GM23248 (cell line): ENCODE results near the gene HNRNPA0. TPM values are rescaled to one million over a fixed set of nuclear protein-coding genes. Genes with fewer than 3 reads are reported as not detected.

Experiments
- DNase-seq: peaks from one replicate; pipeline ENCODE4 v3.0.0-alpha.2; 2015
- H2AFZ ChIP-seq: fragments of 200-600 bp; sonication (generic); 2 replicates; pipeline ENCODE4 v1.6.1; 2016; ENCODE audit warnings: antibody characterized with exemption
- H3F3A ChIP-seq: fragments of 200-600 bp; sonication (generic); 2 replicates; pipeline ENCODE4 v1.6.1; 2016; ENCODE audit warnings: mild to moderate bottlenecking, antibody characterized with exemption, mixed run types; ENCODE audit not compliant: insufficient read depth
- H3K27ac ChIP-seq: fragments of 200-600 bp; sonication (generic); 2 replicates; pipeline ENCODE4 v1.5.1; 2016; ENCODE audit warnings: mild to moderate bottlenecking
- H3K27me3 ChIP-seq: fragments of 200-600 bp; sonication (generic); replicated peaks from 2 replicates; pipeline ENCODE4 v1.6.1; 2016; ENCODE audit warnings: mild to moderate bottlenecking; ENCODE audit not compliant: insufficient read depth
- H3K36me3 ChIP-seq: fragments of 200-600 bp; sonication (generic); 2 replicates; pipeline ENCODE4 v1.6.1; 2016; ENCODE audit warnings: low read depth, mild to moderate bottlenecking
- H3K4me1 ChIP-seq: fragments of 200-600 bp; sonication (generic); 2 replicates; pipeline ENCODE4 v1.6.1; 2016; ENCODE audit warnings: mild to moderate bottlenecking; ENCODE audit not compliant: insufficient read depth
- H3K4me2 ChIP-seq: fragments of 200-600 bp; sonication (generic); one replicate; pipeline ENCODE4 v1.6.1; 2016; ENCODE audit warnings: mild to moderate bottlenecking; ENCODE audit not compliant: unreplicated experiment
- H3K4me3 ChIP-seq: fragments of 200-600 bp; sonication (generic); 2 replicates; pipeline ENCODE4 v1.5.1; 2016; ENCODE audit warnings: mild to moderate bottlenecking
- H3K79me2 ChIP-seq: fragments of 200-600 bp; sonication (generic); 2 replicates; pipeline ENCODE4 v1.6.1; 2016; ENCODE audit warnings: mild to moderate bottlenecking; ENCODE audit not compliant: insufficient read depth
- H3K9ac ChIP-seq: fragments of 200-600 bp; sonication (generic); 2 replicates; pipeline ENCODE4 v1.6.1; 2016; ENCODE audit warnings: mild to moderate bottlenecking
- H3K9me2 ChIP-seq: fragments of 200-600 bp; sonication (generic); 2 replicates; pipeline ENCODE4 v1.6.1; 2016; ENCODE audit warnings: mixed run types, mild to moderate bottlenecking, moderate library complexity; ENCODE audit not compliant: insufficient read depth
- H3K9me3 ChIP-seq: fragments of 200-600 bp; sonication (generic); one replicate; pipeline ENCODE4 v1.6.1; 2017; ENCODE audit warnings: low read depth
- H4K20me1 ChIP-seq: fragments of 200-600 bp; sonication (generic); 2 replicates; pipeline ENCODE4 v1.6.0; 2016; ENCODE audit not compliant: insufficient read depth
- EZH2 ChIP-seq: fragments of 200-600 bp; sonication (generic); IDR thresholded peaks from 2 replicates; pipeline ENCODE4 v1.6.1; 2018; ENCODE audit warnings: antibody characterized with exemption, mild to moderate bottlenecking; ENCODE audit not compliant: insufficient read depth, poor library complexity, severe bottlenecking
- EZH2phosphoT487 ChIP-seq: fragments of 200-600 bp; sonication (generic); IDR thresholded peaks from 2 replicates; pipeline ENCODE4 v1.6.1; 2018; ENCODE audit warnings: antibody characterized with exemption, moderate library complexity, mild to moderate bottlenecking, low read depth; ENCODE audit not compliant: insufficient read depth
- WGBS, 2 experiments: methylation state at CpG; one replicate each; pipeline ENCODE4 v1.1.6; 2015 to 2017; ENCODE audit warnings: low lambda C conversion rate in 2 of 2, low coverage in 1 of 2; ENCODE audit errors: missing lambda C conversion rate in 2 of 2; 5-methylcytosine and 5-hydroxymethylcytosine counted together
- in situ Hi-C: fragments of 300-500 bp; cut with MboI; formaldehyde crosslinking; loops from 2 replicates; pipeline ENCODE4 v1.15.0; 2020
- polyA plus RNA-seq: library from polyadenylated mRNA; unstranded; fragments of >200 nt; fragmentation: Nextera tagmentation; extraction: Ambion mirVana; gene quantifications from 2 replicates; pipeline ENCODE4 v1.2.1, GENCODE V29; 2016
- total RNA-seq: library from RNA; depleted of rRNA; stranded (reverse); fragments of >200 nt; shearing (Covaris generic); gene quantifications from 2 replicates; pipeline ENCODE4 v1.2.3, GENCODE V29; 2014

The HNRNPA0 gene
- total and polyA plus RNA-seq, 2 experiments from 2014 or later = 5.2 to 12.2 TPM

GRCh38 chr5:137737349-137738131 is 16.6 kb downstream of the HNRNPA0 start:
- H4K20me1 ChIP-seq = no peaks in the 10 kb centered on the region
- WGBS, 2 experiments = 71 to 82% methylated on average over 5 of the region's 5 CpGs
- in situ Hi-C loops = loop anchor here (25.0 kb wide), 2 partner anchors 100 to 400 kb away; no protein-coding TSS in a partner anchor
- no peaks in the 10 kb centered on the region for H3K9me3 ChIP-seq
- peaks cover 15% of the 10 kb centered on the region for H3F3A ChIP-seq
- no peaks in the 10 kb centered on the region for H3K27me3 ChIP-seq
- H3K27ac ChIP-seq = no peak overlapping the region
- H3K4me2 ChIP-seq = no peak overlapping the region
- peaks cover 11% of the 10 kb centered on the region; the same call in 1 of the 2 replicates for H3K4me1 ChIP-seq
- no peak overlapping the region for H3K4me3 ChIP-seq
- no peaks in the 10 kb centered on the region for H3K36me3 ChIP-seq
- no peaks in the 10 kb centered on the region for H3K9me2 ChIP-seq
- TF ChIP-seq EZH2 = no peak
- TF ChIP-seq EZH2phosphoT487 = no peak
- H2AFZ ChIP-seq = 0 out of 2 replicates have a peak overlapping the region, but pooled peaks have one; percentile 13
- no peaks in the 10 kb centered on the region for H3K79me2 ChIP-seq
- DNase-seq = peak; percentile 54
- H3K9ac ChIP-seq = no peak overlapping the region

- H3K79me2 ChIP-seq = no peaks in the 10 kb centered on the region
- 89 to 90% methylated on average over 1 of the region's 1 CpG for WGBS, 2 experiments
- peaks cover 12% of the 10 kb centered on the region for H3K4me1 ChIP-seq
- no peaks in the 10 kb centered on the region for H3K36me3 ChIP-seq
- H3K27ac ChIP-seq = no peak overlapping the region
- in situ Hi-C loops = loop anchor here (25.0 kb wide), 2 partner anchors 99 to 399 kb away; no protein-coding TSS in a partner anchor
- H3K4me3 ChIP-seq = no peak overlapping the region
- peaks cover 16% of the 10 kb centered on the region for H3F3A ChIP-seq
- H3K9me2 ChIP-seq = no peaks in the 10 kb centered on the region
- TF ChIP-seq EZH2 (no peak), EZH2phosphoT487 (no peak)
- H2AFZ ChIP-seq = peak overlapping the region; percentile 96; the same call in 1 of the 2 replicates
- no peak overlapping the region for H3K9ac ChIP-seq
- DNase-seq = no peak
- no peaks in the 10 kb centered on the region for H4K20me1 ChIP-seq
- no peak overlapping the region for H3K4me2 ChIP-seq
- no peaks in the 10 kb centered on the region for H3K9me3 ChIP-seq
- no peaks in the 10 kb centered on the region for H3K27me3 ChIP-seq
These were observed 17.7 kb downstream of the HNRNPA0 start for GRCh38 chr5:137736496-137736895.

- H3K4me3 ChIP-seq = peak within 1 kb of the TSS; percentile 75
- WGBS, 2 experiments = 1 to 3% methylated on average over 11 to 12 of the region's 12 CpGs
These were observed 18.4 kb downstream of the HNRNPA0 start, which contains the start of gene KLHL3 for GRCh38 chr5:137735555-137736284. Gene KLHL3, minus strand, starts transcription at chr5:137736089. Its CDS starts 443 bp downstream, at chr5:137735646.

GRCh38 chr5:137734962-137735554 is 19.1 kb downstream of the HNRNPA0 start:
- H3K27me3 ChIP-seq = no peaks in the 10 kb centered on the region
- no peaks in the 10 kb centered on the region for H3K36me3 ChIP-seq
- peak overlapping the region; percentile 49 for H3K27ac ChIP-seq
- peaks cover 31% of the 10 kb centered on the region for H3F3A ChIP-seq
- peak overlapping the region; percentile 96 for H2AFZ ChIP-seq
- peak overlapping the region; percentile 60 for H3K9ac ChIP-seq
- H3K4me3 ChIP-seq = peak overlapping the region; percentile 75
- no peaks in the 10 kb centered on the region for H4K20me1 ChIP-seq
- H3K9me3 ChIP-seq = no peaks in the 10 kb centered on the region
- 7 to 10% methylated on average over 14 of the region's 14 CpGs for WGBS, 2 experiments
- peak; percentile 63 for DNase-seq
- H3K79me2 ChIP-seq = no peaks in the 10 kb centered on the region
- TF ChIP-seq EZH2phosphoT487 (no peak), EZH2 (no peak)
- H3K9me2 ChIP-seq = no peaks in the 10 kb centered on the region
- H3K4me1 ChIP-seq = peaks cover 26% of the 10 kb centered on the region
- H3K4me2 ChIP-seq = peak overlapping the region; percentile 99
- in situ Hi-C loops = loop anchor here (25.0 kb wide), 2 partner anchors 98 to 398 kb away; no protein-coding TSS in a partner anchor

More at GRCh38 chr5:137735555-137736284, 18.4 kb downstream of the HNRNPA0 start, which contains the start of gene KLHL3:
- H3K27ac ChIP-seq = peak within 1 kb of the TSS; percentile 49
- peaks cover 20% of the 10 kb centered on the region for H3K4me1 ChIP-seq
- in situ Hi-C loops = loop anchor here (25.0 kb wide), 2 partner anchors 98 to 398 kb away; no protein-coding TSS in a partner anchor
- no peak for TF ChIP-seq EZH2phosphoT487
- no peak for TF ChIP-seq EZH2
- no peaks in the 10 kb centered on the region for H3K9me3 ChIP-seq
- DNase-seq = peak; percentile 77
- H4K20me1 ChIP-seq = no peaks in the 10 kb centered on the region
- peak within 1 kb of the TSS; percentile 60 for H3K9ac ChIP-seq
- no peaks in the 10 kb centered on the region for H3K27me3 ChIP-seq
- H2AFZ ChIP-seq = peak within 1 kb of the TSS; percentile 96
- no peaks in the 10 kb centered on the region for H3K79me2 ChIP-seq
- H3K36me3 ChIP-seq = no peaks in the 10 kb centered on the region
- H3K4me2 ChIP-seq = peak within 1 kb of the TSS; percentile 99
- no peaks in the 10 kb centered on the region for H3K9me2 ChIP-seq
- peaks cover 24% of the 10 kb centered on the region for H3F3A ChIP-seq
